Fibroblast of upper back skin (primary cell): ENCODE results near the gene ZBTB21.
A peak's percentile ranks its signal among the peaks of the same experiment; 100 is the strongest.

Source experiments
- DNase-seq: peaks from one replicate; pipeline ENCODE4 v3.0.0-alpha.2; 2013

ZBTB21 gene

GRCh38 chr21:42039911-42040351, 29.8 kb upstream of the ZBTB21 start:
- peak; percentile 91 for DNase-seq

DNA sequence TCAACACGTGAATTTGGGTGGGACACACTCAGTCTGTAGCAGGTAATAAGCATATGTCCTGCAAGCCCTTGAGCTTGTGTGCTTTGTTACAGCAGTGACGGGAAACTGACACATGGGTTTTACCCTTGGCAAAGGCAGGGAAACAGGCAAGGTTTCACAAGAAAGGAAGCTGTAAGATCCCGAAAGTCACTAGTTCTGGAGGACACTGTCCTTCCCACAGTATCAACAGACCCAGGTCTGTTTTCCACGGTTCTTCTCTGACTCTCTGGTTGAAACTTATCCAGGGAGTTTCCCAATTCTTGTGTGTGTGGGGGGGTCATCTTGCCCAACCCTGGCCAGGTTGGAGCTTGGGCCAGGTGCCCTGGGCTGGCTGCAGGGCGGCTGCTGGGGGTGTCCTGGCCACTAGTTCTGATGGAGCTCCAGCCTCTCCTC, 29.3 kb upstream of the ZBTB21 start:
- no peak for DNase-seq

GRCh38 chr21:42038826-42039425, 28.8 kb upstream of the ZBTB21 start:
- DNase-seq: peak; percentile 53

DNA sequence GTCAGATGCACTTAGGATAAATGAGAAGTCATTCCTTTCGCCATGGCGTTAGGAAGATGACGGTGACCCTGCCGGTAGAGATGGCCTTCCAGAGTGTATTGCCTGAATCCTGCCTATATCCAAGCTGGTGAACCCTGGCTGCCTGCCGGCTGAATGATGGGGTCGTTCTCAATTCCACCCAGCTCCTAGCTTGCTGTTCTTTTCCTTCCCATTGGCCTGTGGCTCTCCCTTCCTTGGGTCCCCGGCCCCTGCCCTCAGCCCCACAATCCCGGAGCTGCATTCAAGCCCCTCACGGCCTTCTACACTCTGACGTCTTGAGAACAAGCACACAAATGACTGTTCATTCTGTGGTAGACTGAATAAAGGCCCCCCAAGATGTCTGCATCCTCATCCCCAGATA, 28.2 kb upstream of the ZBTB21 start:
- no peak for DNase-seq

DNA sequence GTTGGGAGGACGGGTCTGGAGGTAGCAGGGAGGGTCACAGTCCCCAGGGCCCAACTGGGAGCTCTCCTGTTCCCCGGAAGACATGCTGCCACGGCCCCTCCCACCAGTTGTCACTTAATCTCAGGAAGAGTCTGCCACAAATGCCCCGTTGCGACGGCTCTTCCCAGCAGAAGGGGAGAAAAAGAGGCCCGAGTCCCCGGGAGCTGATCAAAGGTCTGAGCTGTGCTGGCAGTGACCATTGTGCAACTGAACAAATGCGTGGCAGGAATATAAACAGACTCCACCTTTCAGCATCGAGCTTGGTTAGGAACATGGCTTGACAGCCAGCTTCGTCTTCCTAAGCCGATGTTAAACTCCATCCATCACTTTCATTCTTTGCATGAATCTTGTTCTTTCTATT, 27.8 kb upstream of the ZBTB21 start:
- no peak for DNase-seq

DNA sequence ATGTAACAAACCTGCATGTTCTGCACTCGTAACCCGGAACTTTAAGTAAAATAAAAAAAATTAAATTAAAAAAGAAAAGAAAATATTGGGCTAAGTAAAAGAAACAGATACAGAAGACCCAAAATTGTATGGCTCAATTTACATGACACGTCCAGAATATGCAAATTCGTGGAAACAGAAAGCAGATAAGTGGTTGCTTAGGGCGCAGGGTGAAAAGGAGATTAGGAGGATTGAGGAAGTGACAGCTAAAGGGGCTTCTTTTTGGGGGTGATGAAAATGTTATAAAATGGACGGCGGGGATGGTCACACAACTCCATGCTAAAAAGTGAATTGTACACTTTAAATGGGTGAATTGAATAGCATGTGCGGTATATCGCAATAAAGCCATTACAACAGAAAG, 27.4 kb upstream of the ZBTB21 start:
- no peak for DNase-seq

DNA sequence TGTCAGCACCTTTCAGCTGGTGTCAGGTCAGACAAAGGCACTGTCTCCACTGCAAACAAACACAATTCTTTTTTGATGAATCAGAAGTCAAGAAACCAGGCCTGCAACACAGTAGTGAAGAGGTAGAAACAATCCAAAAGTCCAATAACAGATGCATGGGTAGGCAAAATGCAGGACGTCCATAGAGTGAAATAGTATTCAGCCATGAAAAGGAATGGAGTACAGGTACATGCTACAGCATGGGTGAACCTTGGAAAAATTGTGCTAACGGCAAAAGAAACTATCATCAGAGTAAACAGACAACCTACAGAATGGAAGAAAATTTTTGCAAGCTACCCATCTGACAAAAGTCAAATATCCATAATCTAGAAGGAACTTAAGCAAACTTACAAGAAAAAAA, 26.2 kb upstream of the ZBTB21 start:
- no peak for DNase-seq

GRCh38 chr21:42032968-42033367, 22.8 kb upstream of the ZBTB21 start:
- DNase-seq: no peak

- no peak for DNase-seq
Observed at GRCh38 chr21:42032266-42032665, 22.1 kb upstream of the ZBTB21 start.

DNA sequence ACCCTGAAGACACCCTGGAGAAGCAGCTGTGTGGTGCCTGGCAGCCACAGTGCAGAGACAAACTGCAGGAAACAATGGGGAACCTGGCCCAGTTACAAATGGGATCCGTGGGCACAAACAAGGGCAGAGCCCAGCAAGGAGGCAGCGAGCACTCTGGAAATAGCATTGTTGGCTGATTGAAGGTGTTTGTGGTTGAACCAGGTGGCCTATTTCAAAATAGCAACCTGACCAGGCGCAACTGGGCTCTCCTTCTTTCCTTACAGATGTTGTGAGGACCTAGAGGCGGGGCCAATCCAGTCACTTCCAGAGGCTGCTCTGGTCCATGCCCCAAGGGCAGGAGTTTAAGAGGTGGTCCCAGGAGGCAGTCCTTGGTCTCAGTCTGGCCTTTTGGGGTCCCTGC, 21.7 kb upstream of the ZBTB21 start:
- no peak for DNase-seq

GRCh38 chr21:42031241-42031640, 21.1 kb upstream of the ZBTB21 start:
- no peak for DNase-seq

GRCh38 chr21:42030311-42030710, 20.2 kb upstream of the ZBTB21 start:
- DNase-seq: no peak

DNA sequence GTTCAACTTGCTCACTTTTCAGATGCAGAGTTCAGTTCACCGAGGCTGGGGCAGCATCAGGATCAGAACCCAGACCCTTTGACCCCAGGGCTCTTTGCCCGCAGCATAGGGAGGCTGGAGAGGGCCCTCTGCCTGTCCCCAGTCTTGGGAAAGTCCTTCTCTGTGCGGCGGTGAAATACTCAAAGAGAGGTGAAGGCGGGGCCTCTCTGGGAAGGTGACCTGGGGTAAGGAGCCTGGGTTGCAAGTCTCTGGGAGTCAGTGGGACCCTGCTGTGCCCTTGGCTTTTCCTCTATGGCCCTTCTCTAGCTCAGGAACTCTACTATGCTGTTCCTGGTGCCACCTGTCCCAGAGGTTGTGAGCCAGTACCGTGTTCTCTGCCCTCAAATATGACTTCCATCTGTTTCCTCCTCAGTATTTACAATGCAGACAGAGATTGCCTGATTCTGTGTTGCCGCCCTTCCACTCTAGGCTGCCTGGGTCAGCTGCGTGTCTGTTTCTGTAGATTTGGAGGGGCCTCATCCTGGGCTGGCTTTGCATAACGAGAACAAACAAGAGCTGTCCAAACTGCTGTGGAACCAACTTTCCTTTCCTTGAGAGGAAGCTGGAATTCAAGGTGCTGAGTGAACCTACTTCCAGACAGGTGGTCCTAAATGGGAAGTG, 18.7 kb upstream of the ZBTB21 start:
- DNase-seq: no peak

GRCh38 chr21:42027822-42028765, 17.9 kb upstream of the ZBTB21 start:
- no peak for DNase-seq

DNA sequence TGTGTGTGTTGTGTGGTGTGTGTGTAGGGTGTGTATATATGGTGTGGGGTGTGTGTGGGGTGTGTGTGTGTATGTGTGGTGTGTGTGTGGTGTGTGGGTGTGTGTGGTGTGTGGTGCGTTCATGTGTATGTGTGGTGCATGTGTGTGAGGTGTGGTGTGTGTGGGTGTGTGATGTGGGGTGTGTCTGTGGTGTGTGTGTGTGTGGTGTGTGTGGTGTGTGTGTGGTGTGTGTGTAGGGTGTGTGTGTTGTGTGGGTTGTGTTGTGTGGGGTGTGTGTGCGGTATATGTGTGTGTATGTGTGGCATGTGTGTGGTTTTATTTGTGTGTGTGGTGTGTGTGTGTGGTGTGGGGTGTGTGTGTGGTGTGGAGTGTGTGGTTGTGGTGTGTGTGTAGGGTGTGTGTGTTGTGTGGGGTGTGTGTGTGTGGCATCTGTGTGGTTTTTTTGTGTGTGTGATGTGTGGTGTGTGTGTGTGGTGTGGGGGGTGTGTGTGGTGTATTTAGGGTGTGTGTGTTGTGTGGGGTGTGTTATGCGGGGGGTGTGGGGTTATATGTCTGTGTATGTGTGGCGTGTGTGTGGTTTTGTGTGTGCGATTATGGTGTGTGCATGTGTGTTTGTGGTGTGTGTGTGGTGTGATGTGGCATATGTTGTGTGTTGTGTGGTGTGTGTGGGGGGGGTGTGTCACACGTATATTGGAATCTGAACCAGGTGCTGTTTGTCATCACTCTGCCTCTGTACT, 17.1 kb upstream of the ZBTB21 start:
- DNase-seq: peak; percentile 10

DNA sequence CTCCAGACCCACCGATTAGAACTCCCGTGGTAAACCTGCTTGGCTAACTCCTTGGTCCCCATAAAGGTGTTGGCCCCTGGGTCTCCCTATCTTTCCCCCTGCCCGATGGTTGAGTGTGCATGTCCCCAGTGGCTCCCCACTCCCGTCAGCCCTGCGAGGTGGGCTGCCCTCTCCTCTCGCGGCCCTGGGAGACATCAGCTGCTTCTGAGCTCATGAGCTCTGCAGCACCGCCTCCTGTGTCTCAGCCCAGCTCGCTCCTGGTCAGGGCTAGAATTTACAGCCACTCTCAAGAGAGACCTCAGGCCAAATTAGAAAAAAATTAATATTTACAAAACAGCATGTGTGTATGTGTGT, 15.9 kb upstream of the ZBTB21 start:
- DNase-seq: no peak

GRCh38 chr21:42025376-42026081, 15.4 kb upstream of the ZBTB21 start:
- peak; percentile 64 for DNase-seq

DNA sequence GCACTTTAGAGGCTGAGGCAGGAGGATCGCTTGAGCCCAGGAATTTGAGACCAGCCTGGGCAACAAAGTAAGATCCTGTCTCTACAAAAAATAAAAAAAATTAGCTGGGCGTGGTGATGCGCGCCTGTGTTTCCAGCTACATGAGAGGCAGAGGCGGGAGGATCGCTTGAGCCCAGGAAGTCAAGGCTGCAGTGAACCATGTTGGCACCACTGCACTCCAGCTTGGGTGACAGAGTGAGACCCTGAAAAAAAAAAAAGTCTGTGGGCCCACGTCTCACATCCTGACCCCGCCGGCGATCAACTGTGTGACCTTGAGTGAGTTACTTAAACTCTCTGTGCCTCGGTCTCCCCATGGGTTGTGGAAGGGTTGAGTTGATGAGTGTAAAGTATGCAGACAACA, 12.7 kb upstream of the ZBTB21 start:
- no peak for DNase-seq

DNA sequence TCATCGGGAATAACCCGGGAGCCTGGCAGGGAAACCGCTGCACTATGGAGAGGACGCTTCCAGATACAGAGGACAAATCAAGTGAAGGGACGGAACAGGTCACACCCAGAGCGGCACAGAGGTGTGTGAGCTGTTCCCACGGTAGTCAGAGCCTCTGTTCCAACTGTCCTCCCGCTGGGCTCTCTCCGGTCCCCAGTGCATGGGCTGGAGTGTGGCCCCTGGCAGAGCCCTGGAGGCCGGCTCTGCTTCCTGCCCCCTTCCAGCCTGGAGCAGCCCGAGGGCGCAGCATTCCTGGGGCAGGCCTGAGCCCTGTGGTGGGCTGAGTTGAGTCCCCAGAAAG, 11.9 kb upstream of the ZBTB21 start:
- DNase-seq: no peak

GRCh38 chr21:42021371-42022090, 11.4 kb upstream of the ZBTB21 start:
- no peak for DNase-seq

- DNase-seq: no peak
Observed at GRCh38 chr21:42019706-42020105, 9.5 kb upstream of the ZBTB21 start.

GRCh38 chr21:42019101-42019605, 9.0 kb upstream of the ZBTB21 start:
- DNase-seq: no peak
